ACHN (cell line): ENCODE data around the gene NR2F1.
"Not testable (repeated sequence)": the region's sequence is repeated elsewhere in the genome, so short reads cannot be mapped to it uniquely, and the experiment has no call there.

Source experiments
- DNase-seq: peaks from one replicate; pipeline ENCODE4 v3.0.0-alpha.2; 2015
- in situ Hi-C: cut with HindIII; loops from 2 replicates; pipeline ENCODE4 v1.10.0; 2017; ENCODE audit warnings: low sequenced_read_pairs, low pct_ligation_motif_present, low pct_unique_long_range_greater_than_20kb

Gene NR2F1

DNA sequence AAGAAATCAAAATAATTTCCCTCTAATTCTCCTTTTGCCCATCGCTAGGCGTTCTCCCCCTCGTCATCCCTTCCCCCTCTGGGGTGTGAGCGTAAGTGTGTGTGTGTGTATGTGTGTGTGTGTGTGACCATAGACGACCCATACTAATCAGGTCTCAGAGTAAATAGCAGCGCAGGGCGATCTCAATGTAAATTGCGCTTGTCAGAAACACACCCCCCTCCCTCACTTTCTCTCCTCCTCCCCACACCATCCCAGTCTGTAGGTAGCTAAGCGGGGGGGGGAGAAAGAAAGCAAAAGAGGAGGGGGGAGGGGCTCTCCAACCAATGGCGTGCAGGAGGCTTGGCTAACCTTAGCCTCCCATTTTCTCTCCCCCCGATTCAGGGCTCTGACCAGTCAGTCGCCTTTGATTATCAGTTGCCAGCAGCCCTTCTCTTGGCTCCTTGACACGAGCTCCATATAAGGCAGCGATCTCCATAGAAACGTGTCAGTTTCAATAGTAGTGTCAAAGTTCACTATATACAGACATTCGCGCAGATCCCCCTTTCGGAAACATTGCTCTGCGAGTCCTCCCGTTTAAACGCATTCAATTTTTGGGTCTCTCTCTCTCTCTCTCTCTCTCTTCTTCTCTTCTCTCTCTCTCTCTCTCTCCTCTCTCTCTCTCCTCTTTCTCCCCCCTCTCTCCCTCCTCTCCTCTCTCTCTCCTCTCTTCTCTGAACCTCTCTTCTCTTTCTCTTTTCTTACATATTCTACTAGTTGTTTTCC, at the start of gene NR2F1:
Gene NR2F1, plus strand, starts transcription at position 546 of the 762 bp plus-strand sequence. CDS start 1,802 bp downstream, outside the sequence.
- peak; percentile 55 for DNase-seq
- in situ Hi-C loops = no loop called here

DNA sequence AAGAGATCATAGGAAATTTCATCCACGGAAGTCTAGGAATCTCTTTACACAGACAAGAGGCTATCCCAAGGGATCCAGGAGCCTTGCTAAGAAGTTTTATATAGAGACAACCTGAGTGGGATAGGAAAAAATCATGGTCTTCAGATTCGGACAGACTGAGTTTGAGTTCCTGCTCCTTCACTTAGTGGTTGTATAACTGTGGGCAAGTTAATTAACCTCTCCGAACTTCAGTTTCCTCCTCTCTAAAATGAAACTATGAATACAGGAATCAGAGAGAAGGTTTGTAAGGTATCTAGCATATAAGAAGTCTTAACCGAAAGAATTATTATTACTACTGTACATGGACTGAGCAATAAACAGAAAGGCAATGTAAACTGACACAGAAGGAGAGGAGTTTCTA, 37.1 kb upstream of the NR2F1 start:
- in situ Hi-C loops = no loop called here
- DNase-seq = no peak

DNA sequence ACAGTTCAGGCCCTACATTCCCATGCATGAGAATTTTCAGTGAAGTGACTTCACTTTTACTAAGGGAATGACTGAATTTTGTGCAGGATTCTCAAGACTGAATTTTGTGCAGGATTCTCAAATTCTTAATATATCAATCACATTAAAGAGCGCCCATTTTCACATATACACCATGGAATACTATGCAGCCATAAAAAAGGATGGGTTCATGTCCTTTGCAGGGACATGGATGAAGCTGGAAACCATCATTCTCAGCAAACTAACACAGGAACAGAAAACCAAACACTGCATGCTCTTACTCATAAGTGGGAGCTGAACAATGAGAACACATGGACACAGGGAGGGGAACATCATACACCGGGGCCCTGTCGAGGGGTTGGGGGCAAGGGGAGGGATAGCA, 33.4 kb upstream of the NR2F1 start:
- DNase-seq, in situ Hi-C loops: not testable (repeated sequence)

DNA sequence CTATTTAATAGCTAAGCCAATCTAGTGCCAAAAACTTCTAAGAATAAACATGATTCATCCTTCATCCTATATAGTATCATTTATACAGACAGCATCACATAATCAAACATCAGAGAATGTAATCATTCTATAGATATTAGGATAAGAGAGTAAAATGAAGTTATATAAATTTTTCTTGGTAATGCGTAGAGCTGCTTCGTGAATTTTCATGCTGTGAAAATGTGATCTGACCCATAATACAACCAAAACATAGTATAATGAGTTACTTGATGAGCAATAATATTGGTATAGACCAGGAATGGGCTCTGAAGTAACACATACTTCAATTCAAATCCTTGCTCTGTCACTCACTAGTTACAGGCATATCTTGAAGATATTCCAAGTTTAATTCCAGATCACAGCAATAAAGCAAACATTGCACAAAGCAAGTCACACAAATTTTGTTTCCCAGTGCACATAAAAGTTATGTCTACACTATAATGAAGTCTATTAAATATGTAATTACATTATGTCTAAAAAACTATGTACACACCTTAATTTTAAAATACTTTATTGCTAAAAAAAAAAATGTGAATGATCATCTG, 25.9 kb upstream of the NR2F1 start:
- in situ Hi-C loops = no loop called here
- no peak for DNase-seq

GRCh38 chr5:93566091-93566490, 16.9 kb upstream of the NR2F1 start:
- in situ Hi-C loops = no loop called here
- DNase-seq = no peak

- DNase-seq = no peak
- in situ Hi-C loops = no loop called here
These were observed 15.6 kb upstream of the NR2F1 start for GRCh38 chr5:93567424-93567823.

GRCh38 chr5:93569300-93570160, 13.5 kb upstream of the NR2F1 start:
- no peak for DNase-seq
- in situ Hi-C loops = no loop called here

- in situ Hi-C loops = no loop called here
These were observed 12.5 kb upstream of the NR2F1 start for GRCh38 chr5:93570294-93571113.

GRCh38 chr5:93571114-93571949, 11.7 kb upstream of the NR2F1 start:
- DNase-seq = no peak
- in situ Hi-C loops = no loop called here

More at GRCh38 chr5:93570294-93571113, 12.5 kb upstream of the NR2F1 start:
- DNase-seq = no peak

DNA sequence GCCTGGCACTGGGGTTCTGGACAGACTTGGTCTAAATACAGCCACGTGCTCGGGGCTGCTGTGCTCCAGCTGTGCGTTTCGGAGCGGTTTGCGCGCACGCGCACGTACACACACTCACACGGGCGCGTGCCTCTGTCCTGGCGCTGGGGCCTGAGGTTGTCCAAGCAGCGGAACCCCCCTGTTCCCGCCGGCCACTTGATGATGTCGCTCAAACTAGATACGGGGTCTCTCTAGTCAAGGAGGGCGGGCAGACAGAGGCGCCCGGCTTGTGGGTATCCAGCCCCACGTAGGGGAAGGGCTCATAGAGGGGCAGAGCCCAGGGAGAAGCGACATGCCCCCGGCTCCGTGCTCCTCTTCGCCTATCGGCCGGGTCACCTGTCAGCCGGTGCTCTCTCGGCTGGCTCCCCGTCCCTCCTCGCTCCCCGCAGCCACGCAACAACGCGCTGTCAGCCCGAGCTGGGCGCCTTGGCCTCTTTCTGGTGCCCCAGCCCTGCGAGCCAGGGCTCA, 10.9 kb upstream of the NR2F1 start:
- in situ Hi-C loops = no loop called here
- DNase-seq = no peak

DNA sequence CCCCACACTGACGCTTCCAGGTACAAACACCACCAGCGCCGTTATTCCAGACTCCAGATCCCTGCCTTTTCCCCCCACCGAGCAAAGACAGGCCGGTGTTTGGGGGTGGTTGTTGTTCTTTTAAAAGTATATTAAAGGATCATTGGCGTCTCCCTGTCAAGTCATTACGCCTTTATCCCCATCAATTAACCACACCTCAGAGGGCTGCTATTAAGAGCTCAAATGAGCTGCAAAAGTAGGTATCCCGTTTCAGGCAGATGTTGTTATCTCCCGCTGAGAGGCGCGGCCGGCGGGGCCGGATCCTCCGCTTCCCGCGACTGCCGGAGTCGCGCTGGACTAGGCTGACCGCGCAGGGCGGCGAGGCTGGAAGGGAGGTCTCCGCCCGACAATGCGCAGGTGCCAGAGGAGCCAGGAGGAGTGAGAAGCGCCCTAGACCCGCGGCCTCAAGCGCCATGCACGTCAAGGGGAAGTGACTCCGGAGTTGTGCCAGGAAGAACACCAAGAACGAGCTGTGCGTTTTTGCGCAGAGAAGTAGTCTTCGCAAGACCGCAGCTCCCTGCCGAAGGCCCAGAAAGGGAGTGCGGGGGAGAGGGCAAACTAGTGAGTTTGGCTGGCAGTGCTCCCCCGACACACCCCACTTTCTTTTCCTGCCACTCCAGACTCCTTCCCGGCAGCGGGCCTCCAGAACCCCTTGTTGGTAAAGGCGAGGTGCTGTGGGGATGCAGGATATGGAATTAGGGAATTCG, 10.2 kb upstream of the NR2F1 start:
- in situ Hi-C loops = no loop called here
- no peak for DNase-seq

DNA sequence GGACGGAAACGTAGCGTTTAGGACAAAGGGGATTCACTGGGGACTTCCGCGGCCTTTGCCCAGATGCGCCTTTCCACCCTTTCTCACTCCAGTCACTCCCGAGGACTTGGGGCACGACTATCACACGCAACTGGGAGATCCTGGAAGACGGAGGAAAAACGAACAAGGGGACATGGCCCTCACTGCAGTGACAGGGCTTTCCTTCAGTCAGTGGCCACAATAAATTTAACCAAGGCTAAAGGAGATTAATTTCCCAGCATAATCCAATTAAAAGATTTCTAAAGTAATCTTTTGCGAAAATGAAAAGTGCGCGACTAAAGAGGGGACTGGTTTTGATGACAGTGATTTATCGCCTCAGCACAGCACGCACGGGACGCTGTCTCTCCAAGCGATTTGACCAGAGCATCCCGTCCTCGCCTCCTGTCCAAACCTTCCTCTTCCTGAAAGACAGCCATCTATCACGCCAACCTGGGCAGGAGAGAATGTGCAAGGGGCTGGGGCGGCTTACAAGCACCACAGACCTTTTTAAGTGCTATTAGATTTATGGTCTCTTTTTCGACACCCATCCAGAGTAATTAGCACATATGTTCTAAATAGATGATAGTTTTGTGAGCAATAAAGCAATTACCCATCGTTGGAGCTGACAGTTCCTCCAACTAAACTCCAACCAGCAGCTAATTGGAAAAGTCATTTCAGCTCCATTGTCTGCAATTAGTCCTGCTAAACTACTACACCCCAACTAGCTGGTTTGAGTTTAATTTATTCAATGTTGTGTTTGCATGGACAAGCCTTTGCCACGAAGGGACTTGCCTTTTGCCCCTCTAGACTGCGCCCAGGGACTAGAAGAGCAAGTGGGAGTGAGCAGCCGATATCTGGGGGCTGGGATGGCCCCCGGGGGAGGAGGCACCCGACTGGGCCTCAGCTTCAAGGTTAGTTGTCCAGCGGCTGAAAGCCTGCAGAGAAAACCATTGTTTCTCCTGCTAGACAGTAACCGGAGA, 9.4 kb upstream of the NR2F1 start:
- in situ Hi-C loops = no loop called here
- DNase-seq = no peak

DNA sequence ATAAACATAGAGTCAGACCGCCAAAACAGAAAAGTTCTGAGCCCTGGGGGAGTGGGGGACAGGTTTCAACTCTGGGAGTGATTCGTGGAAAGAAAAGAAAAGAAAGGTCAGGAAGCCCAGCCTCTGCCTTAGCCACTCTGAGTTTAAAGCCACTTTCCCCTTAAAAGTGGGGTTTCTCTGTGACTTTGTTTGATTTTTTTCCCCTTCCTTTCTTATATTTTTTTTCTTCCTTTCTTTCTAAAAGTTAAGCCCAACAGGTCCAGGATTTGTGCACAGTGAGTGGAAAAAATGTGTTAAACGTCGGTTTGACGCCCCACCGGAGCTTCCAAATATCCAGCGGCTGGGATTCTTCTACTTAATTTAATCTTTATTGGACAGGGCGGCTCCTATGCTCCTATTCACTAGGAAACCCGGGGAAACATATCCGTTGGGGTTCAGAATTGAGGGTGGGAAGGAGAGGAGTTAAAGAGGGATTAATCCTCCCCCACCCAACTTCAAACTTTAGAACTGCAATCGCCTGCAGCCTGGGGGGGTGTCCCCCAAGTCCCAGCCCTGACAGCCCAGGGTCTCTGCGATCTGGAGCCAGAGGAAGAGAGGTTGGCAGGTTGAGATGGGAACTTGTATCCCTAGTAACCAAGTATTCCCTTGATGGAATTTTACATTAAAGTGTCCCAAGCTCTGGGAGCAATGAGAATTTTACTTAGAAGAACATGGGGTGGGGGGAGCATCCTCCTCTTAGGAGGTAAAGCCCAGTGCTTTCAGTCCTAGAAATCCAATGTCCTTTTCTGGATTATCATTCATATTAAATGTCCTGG, 8.3 kb upstream of the NR2F1 start:
- in situ Hi-C loops = no loop called here
- DNase-seq = no peak

GRCh38 chr5:93575461-93576414, 7.3 kb upstream of the NR2F1 start:
- in situ Hi-C loops = no loop called here
- DNase-seq = no peak
